IPS-15b (cell line): ENCODE results near the gene GOLGA2.
"Not testable (repeated sequence)": the region's sequence is repeated elsewhere in the genome, so short reads cannot be mapped to it uniquely, and the experiment has no call there.

ENCODE experiments used
- H3K27me3 ChIP-seq: one replicate; pipeline ENCODE4 v1.6.1; 2013; ENCODE audit warnings: low read length; ENCODE audit not compliant: control insufficient read depth, insufficient read depth
- H3K36me3 ChIP-seq: one replicate; pipeline ENCODE4 v1.6.1; 2013; ENCODE audit warnings: low read length; ENCODE audit not compliant: control insufficient read depth, insufficient read depth
- H3K4me1 ChIP-seq: one replicate; pipeline ENCODE4 v1.6.1; 2013; ENCODE audit warnings: mild to moderate bottlenecking, low read length; ENCODE audit not compliant: control insufficient read depth, insufficient read depth
- H3K4me3 ChIP-seq: one replicate; pipeline ENCODE4 v1.5.1; 2013; ENCODE audit warnings: low read depth, low read length
- H3K9ac ChIP-seq: one replicate; pipeline ENCODE4 v1.6.1; 2013; ENCODE audit warnings: low read depth, mild to moderate bottlenecking, low read length
- H3K9me3 ChIP-seq: one replicate; pipeline ENCODE4 v1.6.1; 2013; ENCODE audit warnings: mild to moderate bottlenecking, low read length; ENCODE audit not compliant: control insufficient read depth, insufficient read depth

GOLGA2 gene

DNA sequence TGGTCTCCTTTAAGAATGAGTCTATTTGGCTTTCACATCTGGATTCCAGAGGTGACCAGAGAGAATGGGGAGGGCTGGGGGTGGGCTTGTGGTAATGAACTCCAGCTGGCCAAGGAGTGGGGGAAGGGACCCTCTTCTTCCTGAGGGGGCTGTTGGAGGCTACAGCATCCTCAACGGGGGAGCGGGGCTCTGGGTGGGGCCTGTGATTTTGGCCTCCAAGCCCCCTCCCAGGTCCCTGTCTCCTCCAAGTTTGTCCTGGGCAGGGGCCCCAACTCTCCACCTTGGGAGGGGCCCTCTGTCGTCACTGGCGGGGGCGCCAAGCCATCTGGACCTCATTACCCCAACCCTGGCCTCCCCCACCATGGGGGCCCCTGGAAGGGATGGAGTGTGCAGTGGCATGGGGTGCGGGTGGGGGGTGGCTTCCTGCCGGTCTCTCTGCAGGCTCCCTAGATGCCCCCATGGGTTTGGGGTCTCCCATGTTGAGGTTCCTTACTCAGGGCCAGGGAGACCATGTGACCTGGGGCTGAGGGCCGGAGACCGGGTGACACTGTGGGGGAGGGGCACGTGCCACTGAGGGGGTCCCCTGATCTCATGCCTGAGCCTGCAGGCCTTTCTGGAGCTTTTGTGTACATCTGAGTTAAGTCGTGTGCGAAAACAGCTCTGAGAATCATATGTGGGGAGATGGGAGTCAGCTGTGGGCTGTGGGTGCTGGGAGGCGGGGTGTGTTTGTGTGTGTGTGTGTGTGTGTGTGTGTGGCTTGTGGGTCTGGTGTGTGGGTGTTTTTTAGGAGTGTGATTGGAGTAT is 32.4 kb downstream of the GOLGA2 start:
- H3K4me1 ChIP-seq, result peaks cover 10% of the 10 kb centered on the region
- no peak overlapping the region for H3K9ac ChIP-seq
- H3K36me3 ChIP-seq, result peaks cover 24% of the 10 kb centered on the region
- H3K4me3 ChIP-seq, result no peak overlapping the region
- H3K9me3 ChIP-seq, result no peaks in the 10 kb centered on the region
- H3K27me3 ChIP-seq, result no peaks in the 10 kb centered on the region

DNA sequence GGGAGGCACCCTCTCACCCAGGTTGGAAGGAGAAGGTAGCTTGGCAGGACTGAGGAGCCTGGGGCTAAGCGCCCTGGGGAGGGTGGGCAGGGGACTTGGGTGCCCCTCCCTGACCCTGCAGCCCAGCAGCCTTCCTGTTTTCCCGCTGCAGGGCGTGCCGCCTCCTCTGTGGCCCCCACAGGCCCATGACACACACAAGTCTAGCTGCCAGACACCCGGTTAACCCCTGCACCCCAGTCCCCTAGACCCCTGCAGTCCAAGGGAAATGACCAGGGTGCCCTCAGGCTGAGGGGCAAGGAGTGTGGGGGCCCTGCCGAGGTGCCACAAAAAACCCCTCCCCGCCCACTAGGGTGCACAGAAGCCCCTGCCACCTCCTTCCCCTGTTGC is 33.0 kb downstream of the GOLGA2 start:
- H3K4me1 ChIP-seq, result peaks cover 10% of the 10 kb centered on the region
- H3K9ac ChIP-seq, result no peak overlapping the region
- no peaks in the 10 kb centered on the region for H3K9me3 ChIP-seq
- no peak overlapping the region for H3K4me3 ChIP-seq
- H3K36me3 ChIP-seq, result peaks cover 24% of the 10 kb centered on the region
- no peaks in the 10 kb centered on the region for H3K27me3 ChIP-seq

GRCh38 chr9:128242124-128242523 is 33.7 kb downstream of the GOLGA2 start:
- Histone ChIP-seq H3K27me3 (no peaks in the 10 kb centered on the region), H3K9ac (no peak overlapping the region), H3K9me3 (no peaks in the 10 kb centered on the region)

DNA sequence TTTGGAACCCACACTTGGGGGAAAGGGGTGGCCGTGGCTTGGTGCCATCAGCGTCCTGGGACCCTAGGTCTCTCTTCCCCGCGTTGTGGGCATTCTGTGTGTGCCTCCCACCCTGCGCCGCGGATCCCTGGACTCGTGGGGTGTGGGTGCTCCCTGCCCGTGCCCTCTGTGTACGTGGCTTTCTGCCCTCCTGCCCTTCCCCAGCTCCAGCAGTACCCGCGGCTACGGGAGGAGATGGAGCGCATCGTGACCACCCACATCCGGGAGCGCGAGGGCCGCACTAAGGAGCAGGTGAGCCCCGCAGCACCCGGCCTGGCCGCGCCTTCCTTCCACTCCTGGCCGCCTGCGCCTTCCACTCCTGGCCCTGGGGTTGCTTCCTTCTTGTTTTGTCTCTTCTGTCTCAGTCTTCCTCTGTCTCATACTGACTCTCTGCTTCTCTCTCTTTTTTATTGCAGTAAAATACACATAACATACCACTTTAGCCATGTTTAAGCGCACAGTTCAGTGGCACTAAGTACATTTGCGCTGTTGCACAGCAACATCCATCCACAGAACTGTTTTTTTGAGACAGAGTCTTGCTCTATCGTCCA is 41.9 kb downstream of the GOLGA2 start:
- Histone ChIP-seq H3K27me3 (no peaks in the 10 kb centered on the region), H3K36me3 (peaks cover 2% of the 10 kb centered on the region), H3K9me3 (no peaks in the 10 kb centered on the region), H3K4me3 (no peak overlapping the region), H3K4me1 (no peaks in the 10 kb centered on the region), H3K9ac (no peak overlapping the region)

More at GRCh38 chr9:128242124-128242523, 33.7 kb downstream of the GOLGA2 start:
- Histone ChIP-seq H3K36me3 (peaks cover 24% of the 10 kb centered on the region), H3K4me1 (peaks cover 10% of the 10 kb centered on the region), H3K4me3 (no peak overlapping the region)

- H3K27me3 ChIP-seq, result no peaks in the 10 kb centered on the region
- no peak overlapping the region for H3K4me3 ChIP-seq
- H3K9ac ChIP-seq, result no peak overlapping the region
- H3K4me1 ChIP-seq, result no peaks in the 10 kb centered on the region
- H3K36me3 ChIP-seq, result peaks cover 2% of the 10 kb centered on the region
- H3K9me3 ChIP-seq, result no peaks in the 10 kb centered on the region
These were observed 43.0 kb downstream of the GOLGA2 start for GRCh38 chr9:128232528-128233428.

GRCh38 chr9:128231638-128232527 is 43.9 kb downstream of the GOLGA2 start:
- no peaks in the 10 kb centered on the region for H3K4me1 ChIP-seq
- H3K9ac ChIP-seq, result no peak overlapping the region
- H3K27me3 ChIP-seq, result no peaks in the 10 kb centered on the region
- peaks cover 2% of the 10 kb centered on the region for H3K36me3 ChIP-seq
- no peak overlapping the region for H3K4me3 ChIP-seq
- no peaks in the 10 kb centered on the region for H3K9me3 ChIP-seq

DNA sequence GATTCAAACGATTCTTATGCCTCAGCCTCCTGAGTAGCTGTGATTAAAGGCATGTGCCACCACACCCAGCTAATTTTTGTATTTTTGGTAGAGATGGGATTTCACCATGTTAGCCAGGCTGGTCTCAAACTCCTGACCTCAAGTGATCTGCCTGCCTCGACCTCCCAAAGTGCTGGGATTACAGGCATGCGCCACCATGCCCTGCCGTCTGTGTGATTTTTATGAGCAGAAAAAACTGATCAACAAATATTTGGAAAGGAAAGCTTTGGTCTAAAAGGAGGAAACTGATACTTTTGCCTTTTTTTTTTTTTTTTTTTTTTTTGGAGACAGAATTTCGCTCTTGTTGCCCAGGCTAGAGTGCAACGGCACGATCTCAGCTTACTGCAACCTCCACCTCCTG is 44.9 kb downstream of the GOLGA2 start:
- H3K9ac ChIP-seq, H3K4me1 ChIP-seq, H3K9me3 ChIP-seq, H3K4me3 ChIP-seq, H3K36me3 ChIP-seq, H3K27me3 ChIP-seq: not testable (repeated sequence)

GRCh38 chr9:128226412-128226801 is 49.4 kb downstream of the GOLGA2 start:
- Histone ChIP-seq H3K9me3 (no peaks in the 10 kb centered on the region), H3K27me3 (no peaks in the 10 kb centered on the region), H3K4me3 (no peak overlapping the region), H3K9ac (no peak overlapping the region), H3K4me1 (no peaks in the 10 kb centered on the region), H3K36me3 (peaks cover 15% of the 10 kb centered on the region)

- Histone ChIP-seq H3K27me3 (no peaks in the 10 kb centered on the region), H3K36me3 (peaks cover 19% of the 10 kb centered on the region), H3K4me3 (no peak overlapping the region), H3K9me3 (no peaks in the 10 kb centered on the region), H3K9ac (no peak overlapping the region), H3K4me1 (no peaks in the 10 kb centered on the region)
These were observed 49.9 kb downstream of the GOLGA2 start for GRCh38 chr9:128225770-128226411.

DNA sequence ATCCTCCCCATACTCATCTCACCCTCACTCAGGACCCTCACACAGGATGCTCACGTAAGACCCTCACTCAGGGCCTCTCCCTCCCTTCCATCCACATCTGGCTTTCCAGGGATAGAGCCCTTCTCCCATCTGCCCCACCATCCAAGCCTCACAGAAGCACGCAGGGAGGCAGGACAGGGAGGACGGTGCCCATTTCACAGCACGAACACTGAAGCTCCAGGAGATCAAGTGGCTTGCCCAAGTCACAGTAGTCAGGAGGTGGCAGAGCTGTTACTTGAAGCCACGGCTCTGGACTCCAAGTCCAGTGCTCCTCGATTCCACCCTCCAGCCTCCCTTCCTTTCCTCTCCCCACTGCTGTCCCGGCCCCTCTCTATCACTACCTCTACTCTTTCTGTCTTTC is 50.9 kb downstream of the GOLGA2 start:
- peaks cover 23% of the 10 kb centered on the region for H3K36me3 ChIP-seq
- H3K9ac ChIP-seq, result no peak overlapping the region
- no peaks in the 10 kb centered on the region for H3K4me1 ChIP-seq
- no peak overlapping the region for H3K4me3 ChIP-seq
- no peaks in the 10 kb centered on the region for H3K9me3 ChIP-seq
- no peaks in the 10 kb centered on the region for H3K27me3 ChIP-seq
